ENCODE data around the gene KCNH1.

Gene KCNH1

DNA sequence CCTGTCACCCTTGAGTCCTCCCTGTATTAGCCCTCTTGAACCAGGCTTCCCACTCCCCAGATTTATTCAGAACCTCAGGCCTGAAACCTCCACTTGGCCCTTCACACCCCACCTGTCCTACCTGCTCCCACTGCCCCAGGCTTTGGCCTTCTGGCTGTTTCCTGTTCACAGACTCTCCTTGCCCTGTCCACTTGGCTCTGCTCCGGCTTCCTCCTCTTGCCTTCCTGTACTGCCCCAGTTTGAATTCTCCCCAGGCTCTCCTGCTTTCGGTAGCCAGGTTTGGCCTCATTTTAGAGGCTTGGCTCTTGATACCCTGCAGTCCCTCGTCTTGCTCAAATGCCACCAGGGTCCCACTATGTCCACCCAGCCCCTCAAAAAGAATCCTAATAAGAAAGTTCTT, 385.2 kb downstream of the KCNH1 start:
- no peak for DNase-seq

DNA sequence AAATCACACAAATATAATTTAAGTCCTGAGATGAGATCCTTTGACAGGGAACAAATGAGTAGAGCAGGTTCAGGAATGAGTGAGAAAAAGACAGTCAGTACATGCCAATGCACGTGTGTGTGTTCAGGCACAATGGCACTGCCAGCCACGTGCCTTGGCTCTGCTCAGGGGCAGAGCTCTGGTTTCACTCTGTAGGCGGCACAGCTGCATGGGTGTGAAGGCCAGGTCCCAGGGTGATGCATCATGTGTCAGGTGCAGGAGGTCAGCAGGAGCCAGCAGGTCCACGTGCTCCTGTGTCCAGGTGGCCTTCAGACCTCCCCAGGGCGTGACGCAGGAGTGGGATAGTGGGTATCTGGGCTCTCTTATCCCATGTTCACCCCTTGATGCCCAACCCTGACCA, 386.1 kb downstream of the KCNH1 start:
- DNase-seq = no peak

DNA sequence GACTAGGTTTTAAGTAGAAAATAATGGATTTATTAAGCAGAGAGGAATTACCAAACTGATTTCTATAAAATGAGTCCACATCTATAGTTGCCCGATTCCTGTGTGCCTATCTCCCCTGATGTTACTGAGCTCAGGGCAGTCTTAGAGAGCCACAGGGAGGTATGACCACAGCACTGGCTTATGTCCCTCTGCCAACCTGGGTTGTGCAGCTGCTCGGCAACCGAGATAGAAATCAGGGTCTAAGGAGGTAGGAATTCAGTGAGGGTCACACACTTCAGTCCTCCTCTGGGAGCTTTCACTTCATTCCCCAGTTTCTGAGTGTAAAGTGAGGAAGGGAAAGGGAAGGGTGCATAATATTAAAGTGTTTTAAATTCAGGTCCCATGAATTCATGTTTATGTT, 386.8 kb downstream of the KCNH1 start:
- DNase-seq = no peak

DNA sequence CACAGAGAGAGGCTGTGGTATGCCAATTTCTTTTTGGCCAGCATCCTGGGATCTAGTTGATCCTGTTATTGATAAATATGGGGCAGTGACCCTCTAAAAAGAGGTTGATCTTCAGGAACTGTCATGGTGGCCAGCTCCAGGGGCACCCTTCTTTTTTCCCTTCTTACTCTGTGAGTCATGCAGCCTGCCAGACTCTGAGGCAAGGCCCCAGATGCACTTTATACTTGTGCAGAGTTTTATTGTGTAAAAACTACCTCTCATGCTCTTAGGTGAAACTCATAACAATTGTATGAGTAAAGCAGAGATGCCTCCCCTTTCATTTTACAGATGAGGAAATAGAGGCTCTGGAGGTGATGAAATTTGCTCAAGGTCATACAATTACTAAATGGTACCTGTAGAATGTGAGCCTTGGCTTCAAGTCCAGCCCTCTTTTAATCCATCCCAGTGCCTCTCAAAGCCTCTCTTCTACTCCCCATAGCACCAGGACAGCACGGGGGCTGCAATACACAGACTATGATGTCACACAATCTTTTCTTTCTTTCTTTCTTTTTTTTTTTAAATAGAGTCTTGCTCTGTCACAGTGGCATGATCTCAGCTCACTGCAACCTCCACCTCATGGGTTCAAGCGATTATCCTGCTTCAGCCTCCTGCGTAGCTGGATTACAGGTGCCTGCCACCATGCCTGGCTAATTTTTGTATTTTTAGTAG, 387.8 kb downstream of the KCNH1 start:
- DNase-seq = no peak

DNA sequence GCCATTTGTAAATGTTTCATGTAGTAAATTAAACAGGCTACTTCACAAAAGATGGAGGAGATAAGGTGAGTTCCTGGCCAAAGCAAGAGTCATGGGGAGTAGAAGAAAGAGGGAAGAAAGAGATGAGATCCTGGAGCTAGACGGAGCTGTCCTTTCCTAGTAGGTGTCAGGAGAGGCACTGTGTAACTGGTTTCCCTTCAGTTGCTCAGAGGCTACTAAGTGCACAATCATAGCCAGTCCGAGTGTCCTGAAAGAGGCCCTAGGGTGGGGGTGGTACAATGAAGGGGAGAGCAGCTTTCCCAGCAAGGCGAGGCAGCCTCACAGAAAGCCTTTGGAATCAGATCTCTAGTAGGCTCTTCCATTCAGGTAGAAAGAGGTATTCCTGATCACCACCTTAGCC, 390.9 kb downstream of the KCNH1 start:
- DNase-seq = no peak

DNA sequence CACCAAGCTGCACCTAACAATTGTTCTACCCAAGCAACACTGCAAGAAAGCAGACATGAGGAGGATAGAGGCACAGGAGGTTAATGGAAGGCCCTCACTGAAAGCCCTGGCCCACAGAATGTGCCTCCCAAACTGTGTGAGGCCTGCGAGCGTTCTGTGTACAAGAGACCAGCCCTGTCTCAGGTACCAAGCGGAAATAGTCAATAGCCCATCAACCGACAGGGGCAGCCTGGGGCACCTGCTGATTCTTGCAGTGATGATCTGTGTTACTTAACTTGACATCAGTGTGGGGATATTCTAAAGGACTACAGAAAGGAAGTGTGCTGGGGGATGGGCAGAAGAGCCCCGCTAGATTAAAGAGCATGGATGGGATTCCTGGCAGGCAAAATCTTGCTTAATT, 392.4 kb downstream of the KCNH1 start:
- no peak for DNase-seq

DNA sequence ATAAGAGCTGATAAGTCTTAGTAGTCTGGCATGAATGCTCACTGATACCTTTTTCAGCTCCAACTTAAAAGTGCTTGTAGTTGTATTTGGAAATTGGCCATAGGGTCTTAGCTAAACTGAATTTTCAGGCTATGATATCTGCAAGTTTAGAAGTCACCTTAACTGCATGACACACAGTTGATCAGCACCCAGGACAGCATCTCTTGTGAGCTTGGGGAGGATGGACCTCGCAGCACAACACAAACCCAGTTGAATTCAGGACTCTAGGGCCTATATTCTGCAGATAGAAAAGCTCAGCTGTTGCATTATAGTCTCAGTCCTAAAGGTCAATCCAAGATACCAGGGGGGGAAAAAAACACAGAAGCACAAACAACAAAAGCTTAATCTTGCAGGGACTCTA, 394.3 kb downstream of the KCNH1 start:
- DNase-seq = no peak

DNA sequence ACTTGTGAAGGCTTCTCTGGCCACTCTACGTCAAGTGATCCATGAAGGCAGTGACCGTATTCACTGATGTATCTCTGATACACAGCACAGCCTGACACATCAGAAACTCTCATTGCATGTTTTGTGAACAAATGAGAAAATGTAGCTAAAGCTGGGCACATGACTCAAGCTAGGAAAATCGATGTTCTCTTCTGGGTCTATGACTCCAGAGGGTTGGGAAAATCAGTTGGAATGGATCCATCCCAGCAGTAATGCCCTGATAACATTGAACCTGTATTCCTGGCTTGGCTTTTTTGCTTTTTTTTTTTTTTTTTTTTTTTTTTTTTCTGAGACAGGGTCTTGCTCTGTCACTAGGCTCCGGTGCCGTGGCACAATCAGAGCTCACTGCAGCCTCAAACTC, 395.7 kb downstream of the KCNH1 start:
- DNase-seq = no peak

DNA sequence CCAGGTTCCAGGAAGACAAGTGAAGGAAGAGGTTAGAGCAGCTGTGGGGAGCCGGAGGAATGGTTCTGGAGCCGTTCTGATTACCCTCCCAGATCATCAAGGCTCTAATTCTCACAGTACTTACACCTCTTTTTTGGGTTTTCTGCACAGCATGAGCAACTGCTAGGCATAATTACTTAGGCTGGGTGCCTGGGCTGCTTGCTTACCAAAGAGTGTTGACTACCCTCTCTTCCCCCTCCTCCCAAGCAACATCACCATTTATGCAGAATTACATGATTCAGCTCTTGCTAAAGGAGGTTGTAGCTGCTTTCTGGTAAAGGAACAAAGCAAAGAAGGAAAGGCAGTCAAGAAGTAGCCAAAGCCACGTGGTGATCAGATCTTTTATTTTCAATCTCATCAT, 397.2 kb downstream of the KCNH1 start:
- DNase-seq = no peak

DNA sequence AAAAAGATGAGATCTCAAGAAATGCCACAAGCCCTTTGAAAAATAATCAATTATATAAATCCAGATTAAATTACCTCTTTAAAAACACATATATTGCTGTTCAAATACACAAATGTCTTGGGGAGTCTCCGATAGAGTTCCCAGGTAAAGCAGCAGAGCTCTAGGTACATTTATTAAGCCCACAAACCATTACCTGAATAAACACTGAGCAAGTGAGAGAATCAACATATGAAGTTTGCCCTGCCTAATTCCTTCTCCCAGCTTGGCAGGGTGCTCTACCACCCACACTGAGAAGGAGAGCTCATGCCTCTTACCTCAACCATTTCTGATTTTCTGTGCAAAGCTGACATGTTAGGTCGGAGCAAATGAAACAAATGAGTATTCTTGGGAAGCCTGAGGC, 402.4 kb downstream of the KCNH1 start:
- no peak for DNase-seq

DNA sequence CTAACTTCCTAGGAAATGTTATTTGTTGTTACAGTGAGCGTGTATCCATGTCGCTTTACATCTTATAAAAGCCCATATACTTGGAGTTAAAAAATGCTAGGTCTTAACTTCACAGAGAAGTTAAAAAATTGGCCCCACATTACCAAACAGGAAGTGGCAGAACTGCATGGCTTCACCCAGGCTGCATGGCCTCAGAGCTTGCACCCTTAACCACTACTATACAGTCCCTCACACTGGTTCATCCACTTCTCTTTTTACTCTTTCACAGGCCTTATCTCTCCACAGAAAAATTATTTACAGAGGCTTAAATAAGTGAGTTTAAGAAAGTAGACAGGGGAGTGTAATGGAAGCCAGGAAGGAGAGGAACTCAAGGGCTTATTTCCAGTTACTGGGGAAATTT, 402.8 kb downstream of the KCNH1 start:
- DNase-seq = no peak

DNA sequence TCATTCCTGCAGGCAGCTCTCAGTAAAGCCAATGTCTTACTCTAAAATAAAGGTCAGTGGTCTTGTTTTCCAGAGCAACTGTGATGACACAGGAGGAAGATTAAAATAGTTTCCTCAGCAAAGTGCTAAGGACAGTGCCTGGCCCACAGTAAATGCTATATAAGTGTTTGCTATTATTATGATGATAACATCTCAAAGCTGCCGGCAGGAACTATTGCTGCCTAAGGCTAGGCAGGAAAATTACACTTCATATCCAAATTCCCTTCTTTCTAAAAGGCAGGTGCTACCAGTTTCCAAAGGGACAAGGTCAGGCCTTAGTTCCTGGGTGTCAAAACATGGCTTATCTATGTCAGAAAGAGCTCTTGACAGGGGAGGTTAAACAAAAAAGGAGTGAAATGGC, 403.9 kb downstream of the KCNH1 start:
- no peak for DNase-seq

DNA sequence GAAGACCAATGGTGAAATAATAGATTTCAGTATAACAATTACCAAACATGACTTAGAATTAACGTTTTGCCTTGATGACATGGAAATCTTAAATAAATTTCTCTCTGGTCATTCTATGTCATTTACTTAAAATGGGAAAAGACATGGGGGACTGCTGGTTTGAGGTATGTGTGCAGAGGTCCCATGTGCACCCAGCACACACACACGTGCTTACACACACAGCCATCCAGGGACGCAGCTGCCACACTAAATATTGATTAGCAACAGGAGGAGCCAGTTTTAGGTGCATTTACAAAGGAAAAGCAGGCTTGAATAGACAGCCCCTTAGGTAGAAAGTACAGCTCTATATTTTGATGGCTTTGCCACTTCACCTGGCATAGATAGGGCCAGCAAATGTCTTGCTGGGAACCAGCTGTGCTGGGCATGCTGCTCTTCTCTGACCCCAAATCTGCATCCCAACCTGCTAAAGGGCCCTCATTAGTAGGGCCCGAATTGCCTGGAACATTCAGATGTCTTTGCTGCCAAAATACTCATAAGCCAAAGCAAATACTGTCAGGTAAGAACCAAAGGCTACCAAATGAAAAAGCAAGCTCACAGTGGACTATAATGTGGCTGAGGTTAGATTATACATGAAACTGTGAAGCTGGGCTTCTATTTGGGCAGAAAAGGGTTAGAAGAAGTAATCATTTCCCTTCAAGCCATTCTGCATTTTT, 405.4 kb downstream of the KCNH1 start:
- DNase-seq = peak; percentile 41

DNA sequence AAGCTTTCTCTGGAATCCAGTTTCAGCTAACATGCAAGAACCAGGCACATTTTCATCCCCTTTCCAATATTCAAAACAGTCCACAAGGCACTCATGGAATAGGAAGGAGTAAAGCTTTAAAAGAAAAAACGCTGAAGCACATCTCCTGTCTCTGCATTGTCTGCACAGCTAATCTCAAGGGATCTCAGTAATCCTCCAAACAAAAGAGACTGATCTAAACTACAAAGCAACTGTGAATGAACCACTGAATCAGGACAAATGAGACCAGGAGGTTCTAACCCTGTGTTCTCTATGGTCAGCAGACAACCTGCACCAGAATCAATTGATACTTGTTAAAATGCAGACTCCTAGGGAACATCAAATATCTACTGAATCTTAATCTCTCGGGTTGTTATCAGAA, 406.2 kb downstream of the KCNH1 start:
- DNase-seq = no peak

DNA sequence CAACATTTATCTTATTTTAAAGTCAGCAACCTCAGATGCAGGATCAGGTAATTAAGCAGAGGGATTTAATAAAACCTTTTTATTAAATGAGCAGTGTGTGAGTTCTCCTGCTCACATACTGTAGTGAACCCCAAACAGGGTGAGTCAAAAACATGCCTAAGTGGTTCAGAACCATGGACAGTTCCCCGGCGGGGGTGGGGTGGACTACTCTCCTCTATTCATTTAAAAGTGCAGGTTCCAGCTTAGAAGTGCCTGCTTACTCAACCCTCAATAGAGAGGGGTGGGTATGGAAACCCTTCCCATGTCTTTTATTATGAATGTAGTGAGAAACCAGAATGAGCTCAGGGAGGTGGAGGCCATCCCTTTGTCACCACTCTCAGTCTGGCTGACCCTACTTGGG, 407.3 kb downstream of the KCNH1 start:
- peak; percentile 71 for DNase-seq

DNA sequence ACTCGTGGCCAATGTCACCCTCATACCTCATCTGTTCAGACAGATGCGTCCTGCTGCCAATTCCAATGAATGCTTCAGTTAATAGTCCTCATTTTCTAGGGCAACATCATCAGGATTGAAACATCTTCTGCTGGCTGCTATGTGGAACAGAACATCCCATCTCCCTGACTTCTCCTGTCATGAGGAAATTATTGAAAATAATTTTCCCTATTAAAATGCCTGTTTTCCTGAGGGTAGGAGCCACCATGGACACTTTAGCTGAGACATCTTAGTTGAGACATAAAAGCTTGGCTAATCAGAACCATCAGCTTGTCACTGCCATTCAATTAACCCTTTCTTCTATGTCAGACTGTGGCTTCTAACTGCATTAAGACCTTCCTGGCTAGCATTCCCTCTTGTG, 409.2 kb downstream of the KCNH1 start:
- DNase-seq = no peak

DNA sequence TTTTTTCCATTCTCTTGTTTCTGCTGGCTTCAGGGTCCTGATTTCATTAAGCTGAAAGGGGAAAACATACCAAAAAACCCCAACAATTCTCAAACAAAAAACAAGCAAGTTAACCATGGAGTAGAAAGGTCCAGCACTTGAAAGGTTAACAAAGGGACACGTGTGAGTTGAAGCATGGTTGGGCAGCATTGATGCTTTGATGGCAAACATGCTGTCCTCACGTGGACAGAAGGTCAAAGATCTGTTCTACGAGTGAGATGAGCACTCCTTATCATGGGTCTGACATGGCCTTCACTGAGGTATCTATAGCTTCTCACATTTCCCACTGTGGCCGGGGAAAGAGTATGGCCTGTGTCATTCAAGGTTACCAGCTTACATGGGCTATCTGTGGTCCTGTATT, 410.3 kb downstream of the KCNH1 start:
- no peak for DNase-seq

DNA sequence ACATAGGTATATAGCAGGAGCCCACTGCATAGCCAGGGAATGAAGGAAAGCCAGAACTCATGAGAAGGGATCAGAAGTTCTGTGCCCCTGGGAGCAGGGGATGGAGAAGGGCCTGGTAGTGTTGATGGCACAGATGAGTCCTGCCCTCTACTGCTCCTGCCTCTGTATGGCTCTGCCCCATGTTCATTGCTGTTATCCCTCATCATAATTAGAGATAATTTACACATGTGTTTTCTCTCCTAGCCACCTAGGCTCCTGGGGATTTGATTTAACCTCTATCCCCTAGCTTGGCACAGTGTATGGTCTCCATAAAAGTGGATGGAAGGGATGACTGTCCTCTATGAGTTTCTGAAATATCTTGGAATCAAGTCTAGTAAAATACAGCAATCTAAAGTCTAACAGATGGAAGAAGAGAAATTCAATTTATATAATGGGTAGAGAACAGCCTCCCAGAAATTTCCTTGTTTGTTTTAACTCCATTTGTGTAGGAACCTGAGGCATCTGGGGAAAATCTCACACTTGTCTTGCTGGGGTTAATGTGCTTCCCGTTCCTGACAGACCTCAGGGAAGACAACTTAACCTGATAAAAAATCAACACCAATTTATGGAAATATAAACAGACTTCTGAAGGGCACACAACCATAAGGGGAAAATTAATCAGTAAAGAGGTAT, 411.4 kb downstream of the KCNH1 start:
- DNase-seq = no peak

DNA sequence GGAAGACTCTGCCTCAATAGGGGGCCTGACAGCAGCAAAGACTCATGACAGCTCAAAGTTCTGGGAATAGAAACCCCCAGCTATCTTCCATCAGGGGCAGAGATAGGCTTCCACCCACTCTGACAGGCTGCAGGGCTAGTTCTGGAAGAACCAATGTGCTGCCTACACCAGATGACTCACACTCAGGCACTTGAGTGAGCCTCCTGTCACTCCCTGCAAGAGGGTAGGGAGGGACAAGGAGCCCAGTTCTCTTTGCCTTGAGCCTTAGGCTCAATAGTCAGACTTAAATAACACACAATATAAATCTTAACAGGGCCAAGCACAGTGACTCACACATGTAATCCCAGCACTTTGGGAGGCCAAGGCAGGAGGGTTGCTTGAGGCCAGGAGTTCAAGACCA, 418.9 kb downstream of the KCNH1 start:
- DNase-seq = no peak

DNA sequence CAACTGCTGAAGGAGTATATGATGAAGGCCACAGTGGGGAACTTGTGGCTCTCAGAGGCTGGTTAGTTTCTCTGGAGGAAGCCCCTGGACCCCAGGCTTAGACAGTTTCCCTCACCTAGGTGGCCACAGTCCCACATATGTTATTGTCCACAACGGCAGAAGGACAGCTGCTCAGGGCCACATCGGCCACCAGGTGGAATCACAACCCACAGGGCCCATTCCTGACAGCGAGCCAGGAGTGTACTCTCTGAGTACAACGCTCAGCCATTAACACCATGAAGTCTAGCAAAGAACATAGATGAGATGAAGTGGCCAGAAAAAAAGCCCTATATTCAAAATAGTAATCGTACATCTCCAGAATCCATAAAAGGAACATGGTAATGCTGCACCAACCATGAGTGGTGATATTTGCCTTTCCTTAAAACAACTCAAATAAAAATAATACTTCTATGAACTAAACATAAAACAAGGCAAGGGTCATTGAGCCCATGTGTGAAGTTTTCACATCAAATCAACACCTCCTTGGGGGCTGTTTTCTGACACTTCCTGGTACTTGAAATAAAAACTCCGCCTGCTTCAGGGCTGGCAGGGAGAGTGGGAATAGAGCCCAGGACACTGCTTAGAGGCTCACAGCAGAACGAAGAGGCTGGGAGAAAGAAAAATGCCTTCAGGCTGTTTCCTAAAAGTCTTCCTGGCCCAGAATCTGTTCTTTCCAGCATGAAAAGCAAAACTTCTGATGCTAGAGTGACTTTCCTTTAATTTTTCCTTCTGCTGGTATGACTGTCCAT, 421.9 kb downstream of the KCNH1 start:
- DNase-seq = no peak

DNA sequence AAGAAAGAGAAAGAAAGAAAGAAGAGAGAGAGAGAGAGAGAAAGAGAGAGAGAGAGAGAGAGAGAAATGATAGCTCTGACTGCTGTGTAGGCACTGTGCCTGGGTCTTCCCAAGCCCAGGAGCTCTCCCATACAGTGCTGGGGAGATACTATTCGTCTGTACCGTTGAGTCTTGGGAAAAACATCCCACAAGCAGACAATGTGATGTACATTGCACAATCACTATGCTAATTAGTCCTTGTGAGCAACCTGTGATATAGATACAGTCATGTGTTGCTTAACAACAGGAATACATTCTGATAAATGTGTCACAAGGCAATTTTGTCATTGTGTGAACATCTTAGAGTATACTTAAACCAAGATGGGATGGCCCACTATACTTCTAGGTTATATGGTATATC, 424.2 kb downstream of the KCNH1 start:
- DNase-seq = no peak

DNA sequence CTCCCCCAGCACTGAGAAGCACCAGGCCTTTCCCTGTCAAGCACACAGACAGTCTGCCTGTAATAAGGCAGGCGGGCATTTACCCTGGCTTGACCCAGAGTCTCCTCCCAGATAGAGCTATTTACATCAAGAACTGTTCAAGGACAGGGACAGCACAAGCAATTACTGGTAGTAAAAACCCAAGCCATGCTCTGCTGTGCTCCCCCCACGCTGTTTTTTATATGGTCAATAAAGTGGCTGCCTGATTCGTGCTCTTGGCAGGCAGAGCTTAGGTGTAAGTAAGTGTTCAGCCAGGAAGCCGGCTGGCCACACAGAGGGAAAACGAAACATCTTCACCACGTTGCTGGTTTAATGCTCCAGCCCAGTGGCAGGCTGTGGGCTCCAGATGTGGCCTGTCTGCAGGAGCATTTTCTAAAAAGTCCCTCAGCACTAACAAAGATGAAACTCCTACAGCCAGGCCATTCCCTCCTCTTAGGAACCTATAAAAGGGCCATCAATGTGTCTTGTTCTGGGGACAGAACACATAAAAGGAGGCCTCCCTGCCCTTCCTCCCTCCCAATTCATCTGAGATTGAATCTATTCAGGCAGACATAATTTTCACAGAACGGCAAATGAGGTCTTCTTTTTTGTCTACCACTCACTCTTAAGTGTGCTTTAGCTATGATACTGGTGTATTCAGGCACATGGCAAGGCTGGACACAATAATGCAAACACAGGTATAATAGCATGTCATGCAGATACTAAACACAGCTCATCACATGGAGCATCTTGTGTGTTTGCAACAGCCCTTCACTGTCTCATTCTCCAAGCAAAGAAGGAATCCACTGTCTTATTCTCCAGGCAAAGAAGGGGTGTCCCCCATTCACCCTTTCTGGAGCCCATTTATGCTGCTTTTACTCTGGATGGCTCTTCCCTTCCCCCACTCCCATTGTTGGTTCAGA, 426.4 kb downstream of the KCNH1 start:
- peak; percentile 67 for DNase-seq

Data from eye (tissue), 1 donor.